ENCODE results near the gene WDR6. TPM values are rescaled to one million over a fixed set of nuclear protein-coding genes. Genes with fewer than 3 reads are reported as not detected.

Gene WDR6
- total and polyA plus RNA-seq, 7 experiments from 2014 or later = 147 to 335 (median 198) TPM

DNA sequence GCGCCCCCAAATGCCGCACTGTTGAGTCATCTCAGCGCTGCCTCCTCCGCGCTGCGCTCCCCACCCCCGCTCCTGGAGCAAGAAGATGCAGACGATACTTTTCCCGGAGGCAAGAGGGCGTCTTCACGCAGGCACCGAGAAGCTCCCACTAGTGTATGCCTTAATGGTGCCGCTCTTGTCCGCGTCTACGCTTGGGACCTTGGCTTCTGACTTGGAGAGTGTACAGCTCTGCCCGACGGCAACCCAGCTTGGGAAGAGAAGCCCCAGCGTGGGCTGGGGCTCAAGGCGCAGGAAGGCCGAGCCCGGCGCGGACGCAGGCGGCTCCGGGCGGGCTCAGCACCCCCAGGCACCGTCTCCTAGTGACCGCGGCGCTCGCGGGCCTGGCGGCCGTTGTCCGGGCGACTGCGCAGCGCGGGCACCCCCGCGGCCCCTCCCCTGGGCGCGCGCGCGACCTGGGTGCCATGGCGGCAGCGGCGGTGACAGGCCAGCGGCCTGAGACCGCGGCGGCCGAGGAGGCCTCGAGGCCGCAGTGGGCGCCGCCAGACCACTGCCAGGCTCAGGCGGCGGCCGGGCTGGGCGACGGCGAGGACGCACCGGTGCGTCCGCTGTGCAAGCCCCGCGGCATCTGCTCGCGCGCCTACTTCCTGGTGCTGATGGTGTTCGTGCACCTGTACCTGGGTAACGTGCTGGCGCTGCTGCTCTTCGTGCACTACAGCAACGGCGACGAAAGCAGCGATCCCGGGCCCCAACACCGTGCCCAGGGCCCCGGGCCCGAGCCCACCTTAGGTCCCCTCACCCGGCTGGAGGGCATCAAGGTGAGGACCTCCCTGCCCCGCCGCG is 17.2 kb upstream of the WDR6 start, which contains the start of gene P4HTM:
TSS of gene P4HTM (plus strand) at position 446 of the 840 bp plus-strand sequence. CDS start at position 462, 16 bp downstream.
- no peaks in the 10 kb centered on the region for H3K27me3 Mint-ChIP-seq
- intact Hi-C loops (cut with micrococcal nuclease) = loop anchor here (1.0 to 5.0 kb wide), 8 partner anchors 17 to 457 kb away; partner anchors contain the start of genes WDR6 (in 2 of the 2), QRICH1 (in 1 of the 2), USP19 (in 1 of the 2) and USP4 (in 1 of the 2)
- peak within 1 kb of the TSS; percentile 89 to 97 (median 93) for H3K4me3 Mint-ChIP-seq
- peaks cover 0 to 9% (median 0%) of the 10 kb centered on the region in 5 donors for H3K36me3 Mint-ChIP-seq
- peak within 1 kb of the TSS; percentile 87 to 95 (median 90) for H3K27ac Mint-ChIP-seq
- Histone ChIP-seq H3K9me3 (ENCODE audit: control insufficient read depth in 2 of 3, low read length in 3 of 3) (no peaks in the 10 kb centered on the region), H3K27ac (ENCODE audit: low read depth, low read length) (peak within 1 kb of the TSS; percentile 82), H3K4me3 (ENCODE audit: low read length) (peak within 1 kb of the TSS; percentile 96), H3K27me3 (ENCODE audit: control insufficient read depth in 2 of 2, insufficient read depth in 2 of 2, low read length in 2 of 2) (no peaks in the 10 kb centered on the region), H3K36me3 (ENCODE audit: control insufficient read depth in 2 of 3, insufficient read depth in 3 of 3, low read length in 3 of 3) (peaks cover 0 to 14% (median 0%) of the 10 kb centered on the region in 3 experiments), H3K4me1 (ENCODE audit: control insufficient read depth in 2 of 2, insufficient read depth in 2 of 2, low read length in 2 of 2) (peaks cover 24% of the 10 kb centered on the region in 2 donors)
- peak; percentile 68 for ATAC-seq
- ChIA-PET POLR2A (interaction anchor here (0.6 to 11.2 kb wide), 9 partner anchors 17 to 350 kb away, joined by 3 to 179 read pairs (median 6); partner anchors contain the start of genes DALRD3, IMPDH2, NDUFAF3 and QRICH1), CTCF (interaction anchor here (0.9 to 6.4 kb wide), 9 partner anchors 13 to 166 kb away, joined by 3 to 64 read pairs (median 7); partner anchors contain the start of genes IMPDH2, NDUFAF3, QRICH1 and USP19)
- no peaks in the 10 kb centered on the region for H3K9me3 Mint-ChIP-seq
- peak; percentile 36 to 83 (median 55) for DNase-seq
- H3K4me1 Mint-ChIP-seq = peaks cover 27 to 56% (median 42%) of the 10 kb centered on the region in 7 donors

GRCh38 chr3:48990636-48991469 is 16.3 kb upstream of the WDR6 start:
- POLR2A ChIA-PET = interaction anchor here (1.0 to 11.2 kb wide), 9 partner anchors 9 to 349 kb away, joined by 3 to 179 read pairs (median 7); partner anchors contain the start of genes CCDC71, DALRD3, IMPDH2 and NDUFAF3
- peaks cover 28 to 59% (median 45%) of the 10 kb centered on the region in 7 donors for H3K4me1 Mint-ChIP-seq
- peaks cover 0 to 9% (median 0%) of the 10 kb centered on the region in 5 donors for H3K36me3 Mint-ChIP-seq
- intact Hi-C loops (cut with micrococcal nuclease) = loop anchor here (1.0 kb wide), 2 partner anchors 16 to 103 kb away; partner anchors contain the start of genes QRICH1 (in 1 of the 2) and WDR6 (in 1 of the 2)
- Histone ChIP-seq H3K36me3 (ENCODE audit: control insufficient read depth in 2 of 3, insufficient read depth in 3 of 3, low read length in 3 of 3) (peaks cover 0 to 7% (median 0%) of the 10 kb centered on the region in 3 experiments), H3K4me1 (ENCODE audit: control insufficient read depth in 2 of 2, insufficient read depth in 2 of 2, low read length in 2 of 2) (peaks cover 24% of the 10 kb centered on the region in 2 donors), H3K4me3 (ENCODE audit: low read length) (peak overlapping the region; percentile 96), H3K27me3 (ENCODE audit: control insufficient read depth in 2 of 2, insufficient read depth in 2 of 2, low read length in 2 of 2) (no peaks in the 10 kb centered on the region), H3K9me3 (ENCODE audit: control insufficient read depth in 2 of 3, low read length in 3 of 3) (no peaks in the 10 kb centered on the region), H3K27ac (ENCODE audit: low read depth, low read length) (peak overlapping the region; percentile 82)
- DNase-seq = peak in 5 of 9 donors; percentile 18 to 56 (median 22)
- no peak for ATAC-seq
- CTCF ChIA-PET = interaction anchor here (1.2 to 6.4 kb wide), 3 partner anchors 16 to 166 kb away, joined by 7 to 64 read pairs (median 51); partner anchors contain the start of genes NDUFAF3 and WDR6
- no peaks in the 10 kb centered on the region for H3K27me3 Mint-ChIP-seq
- peak overlapping the region; percentile 89 to 97 (median 93) for H3K4me3 Mint-ChIP-seq
- H3K27ac Mint-ChIP-seq = peak overlapping the region; percentile 84 to 95 (median 90)
- no peaks in the 10 kb centered on the region for H3K9me3 Mint-ChIP-seq

- Histone ChIP-seq H3K4me3 (ENCODE audit: low read length) (no peak overlapping the region), H3K9me3 (ENCODE audit: control insufficient read depth in 2 of 3, low read length in 3 of 3) (no peaks in the 10 kb centered on the region), H3K36me3 (ENCODE audit: control insufficient read depth in 2 of 3, insufficient read depth in 3 of 3, low read length in 3 of 3) (peaks cover 0 to 14% (median 3%) of the 10 kb centered on the region in 3 experiments), H3K27ac (ENCODE audit: low read depth, low read length) (peak overlapping the region; percentile 82), H3K4me1 (ENCODE audit: control insufficient read depth in 2 of 2, insufficient read depth in 2 of 2, low read length in 2 of 2) (peaks cover 24% of the 10 kb centered on the region in 2 donors), H3K27me3 (ENCODE audit: control insufficient read depth in 2 of 2, insufficient read depth in 2 of 2, low read length in 2 of 2) (no peaks in the 10 kb centered on the region)
- H3K36me3 Mint-ChIP-seq = peaks cover 0 to 7% (median 0%) of the 10 kb centered on the region in 5 donors
- H3K4me3 Mint-ChIP-seq = peak overlapping the region; percentile 49 to 97 (median 90)
- H3K9me3 Mint-ChIP-seq = no peaks in the 10 kb centered on the region
- DNase-seq (no peak), ATAC-seq (no peak)
- H3K27ac Mint-ChIP-seq = peak overlapping the region in 8 of 9 donors; percentile 36 to 92 (median 82)
- CTCF ChIA-PET = interaction anchor here (0.9 to 6.4 kb wide), 4 partner anchors 15 to 164 kb away, joined by 5 to 64 read pairs (median 29); partner anchors contain the start of genes NDUFAF3 and WDR6
- intact Hi-C loops (cut with micrococcal nuclease) = no loop called here
- POLR2A ChIA-PET = interaction anchor here (0.8 to 11.2 kb wide), 10 partner anchors 8 to 420 kb away, joined by 3 to 179 read pairs (median 5); partner anchors contain the start of genes CCDC71, DALRD3, IMPDH2 and NDUFAF3
- H3K4me1 Mint-ChIP-seq = peaks cover 28 to 53% (median 43%) of the 10 kb centered on the region in 7 donors
- H3K27me3 Mint-ChIP-seq = no peaks in the 10 kb centered on the region
Observed at GRCh38 chr3:48991851-48992545, 15.2 kb upstream of the WDR6 start.

- Histone ChIP-seq H3K4me3 (ENCODE audit: low read length) (no peak overlapping the region), H3K4me1 (ENCODE audit: control insufficient read depth in 2 of 2, insufficient read depth in 2 of 2, low read length in 2 of 2) (peaks cover 16 to 18% of the 10 kb centered on the region in 2 donors), H3K36me3 (ENCODE audit: control insufficient read depth in 2 of 3, insufficient read depth in 3 of 3, low read length in 3 of 3) (peaks cover 0 to 23% (median 3%) of the 10 kb centered on the region in 3 experiments), H3K27ac (ENCODE audit: low read depth, low read length) (no peak overlapping the region), H3K9me3 (ENCODE audit: control insufficient read depth in 2 of 3, low read length in 3 of 3) (no peaks in the 10 kb centered on the region), H3K27me3 (ENCODE audit: control insufficient read depth in 2 of 2, insufficient read depth in 2 of 2, low read length in 2 of 2) (no peaks in the 10 kb centered on the region)
- Mint-ChIP-seq H3K27me3 (no peaks in the 10 kb centered on the region), H3K27ac (peak overlapping the region in 6 of 9 donors; percentile 8 to 72 (median 30)), H3K4me3 (no peak overlapping the region), H3K4me1 (peaks cover 25 to 44% (median 37%) of the 10 kb centered on the region in 7 donors), H3K36me3 (peaks cover 0 to 7% (median 0%) of the 10 kb centered on the region in 5 donors), H3K9me3 (no peaks in the 10 kb centered on the region)
- DNase-seq (no peak), ATAC-seq (no peak)
- intact Hi-C loops (cut with micrococcal nuclease) = no loop called here
- POLR2A ChIA-PET = interaction anchor here (2.5 to 11.2 kb wide), 2 partner anchors 13 to 25 kb away, joined by 13 to 179 read pairs; partner anchors contain the start of genes DALRD3, NDUFAF3 and WDR6
- CTCF ChIA-PET = no interaction called here
Observed at GRCh38 chr3:48993834-48994233, 13.4 kb upstream of the WDR6 start.

GRCh38 chr3:48996640-48997039 is 10.6 kb upstream of the WDR6 start:
- H3K36me3 Mint-ChIP-seq = peaks cover 0 to 3% (median 0%) of the 10 kb centered on the region in 5 donors
- H3K4me3 Mint-ChIP-seq = no peak overlapping the region
- peaks cover 0 to 19% (median 3%) of the 10 kb centered on the region in 3 experiments for H3K36me3 ChIP-seq (ENCODE audit: control insufficient read depth in 2 of 3, insufficient read depth in 3 of 3, low read length in 3 of 3)
- no peaks in the 10 kb centered on the region for H3K9me3 ChIP-seq (ENCODE audit: control insufficient read depth in 2 of 3, low read length in 3 of 3)
- no peaks in the 10 kb centered on the region for H3K9me3 Mint-ChIP-seq
- intact Hi-C loops (cut with micrococcal nuclease) = no loop called here
- no peaks in the 10 kb centered on the region for H3K27me3 ChIP-seq (ENCODE audit: control insufficient read depth in 2 of 2, insufficient read depth in 2 of 2, low read length in 2 of 2)
- H3K27ac ChIP-seq (ENCODE audit: low read depth, low read length) = no peak overlapping the region
- no peak overlapping the region for H3K27ac Mint-ChIP-seq
- no peak for ATAC-seq
- peaks cover 3% of the 10 kb centered on the region in 2 donors for H3K4me1 ChIP-seq (ENCODE audit: control insufficient read depth in 2 of 2, insufficient read depth in 2 of 2, low read length in 2 of 2)
- POLR2A ChIA-PET = interaction anchor here (1.4 to 11.2 kb wide), 2 partner anchors 9 to 22 kb away, joined by 5 to 179 read pairs; partner anchors contain the start of genes DALRD3 and NDUFAF3
- no peaks in the 10 kb centered on the region for H3K27me3 Mint-ChIP-seq
- no peak for DNase-seq
- CTCF ChIA-PET = interaction anchor here (1.1 to 1.5 kb wide), 2 partner anchors 9 to 10 kb away, joined by 3 to 7 read pairs; partner anchors contain the start of gene WDR6
- peaks cover 10 to 26% (median 19%) of the 10 kb centered on the region in 7 donors for H3K4me1 Mint-ChIP-seq
- H3K4me3 ChIP-seq (ENCODE audit: low read length) = no peak overlapping the region
